T47D (cell line): ENCODE results near the gene EFNA1.
A peak's percentile ranks its signal among the peaks of the same experiment; 100 is the strongest.

ENCODE experiments used
- DNase-seq, 2 experiments: peaks; one replicate each; pipeline versions ENCODE4 v3.0.0 to v3.0.0-alpha.2; 2011 to 2012; ENCODE audit warnings: low read depth in 1 of 2, low spot score in 1 of 2
- JUND ChIP-seq: IDR thresholded peaks from 2 replicates; pipeline ENCODE4 v1.6.1; 2012; ENCODE audit warnings: low read depth
- in situ Hi-C: cut with HindIII; loops from 2 replicates; pipeline ENCODE4 v1.10.0; 2016; ENCODE audit warnings: low sequenced_read_pairs, low pct_unique_long_range_greater_than_20kb

Gene EFNA1

GRCh38 chr1:155171836-155172731 is 44.4 kb downstream of the EFNA1 start:
- in situ Hi-C loops = no loop called here
- no peak for DNase-seq
- no peak for TF ChIP-seq JUND

- DNase-seq = peak; percentile 98 to 99
- TF ChIP-seq JUND = no peak
- in situ Hi-C loops = no loop called here
Measured at GRCh38 chr1:155172732-155173477, 45.2 kb downstream of the EFNA1 start, which contains the start of gene KRTCAP2. TSS of gene KRTCAP2 (minus strand) at chr1:155173304. CDS start at chr1:155173224, 80 bp downstream.

GRCh38 chr1:155173478-155174323 is 46.0 kb downstream of the EFNA1 start, which contains the start of gene TRIM46:
TSS of gene TRIM46 (plus strand) at chr1:155173849. CDS start at chr1:155173967, 118 bp downstream.
- in situ Hi-C loops = no loop called here
- TF ChIP-seq JUND = no peak
- peak; percentile 80 to 86 for DNase-seq

GRCh38 chr1:155174324-155175280 is 46.9 kb downstream of the EFNA1 start:
- no peak for TF ChIP-seq JUND
- in situ Hi-C loops = no loop called here
- peak in 1 of 2 experiments; percentile 36 for DNase-seq

GRCh38 chr1:155175281-155175926 is 47.7 kb downstream of the EFNA1 start:
- in situ Hi-C loops = no loop called here
- no peak for DNase-seq

GRCh38 chr1:155175927-155176371 is 48.3 kb downstream of the EFNA1 start:
- DNase-seq = peak in 1 of 2 experiments; percentile 72
- in situ Hi-C loops = no loop called here
- no peak for TF ChIP-seq JUND

More at GRCh38 chr1:155175281-155175926, 47.7 kb downstream of the EFNA1 start:
- TF ChIP-seq JUND = no peak

GRCh38 chr1:155176544-155177071 is 48.9 kb downstream of the EFNA1 start:
- DNase-seq = peak; percentile 91 to 96
- in situ Hi-C loops = no loop called here
- TF ChIP-seq JUND = no peak

- in situ Hi-C loops = no loop called here
- peak; percentile 95 for DNase-seq
- TF ChIP-seq JUND = no peak; the same call in 1 of the 2 replicates
Measured at GRCh38 chr1:155177192-155177917, 49.7 kb downstream of the EFNA1 start.

- TF ChIP-seq JUND = no peak
- in situ Hi-C loops = no loop called here
- DNase-seq = no peak
Measured at GRCh38 chr1:155177918-155178281, 50.2 kb downstream of the EFNA1 start.
